GM13976 (cell line): Measurements from ENCODE around the gene DDR2.

Experiments used
- DNase-seq: peaks from one replicate; pipeline ENCODE4 v3.0.0; 2012; ENCODE audit warnings: low spot score
- CTCF ChIP-seq: IDR thresholded peaks from 2 replicates; pipeline ENCODE4 v1.5.1; 2012; ENCODE audit warnings: borderline replicate concordance, mild to moderate bottlenecking; ENCODE audit not compliant: insufficient read depth; ENCODE audit errors: extremely low read depth, missing control alignments, control extremely low read depth
- in situ Hi-C: fragments of 300-500 bp; cut with MboI; formaldehyde crosslinking; loops from one replicate; pipeline ENCODE4 v1.12.0; 2022; ENCODE audit warnings: low sequenced_read_pairs, mixed read lengths, inconsistent platforms; ENCODE audit not compliant: unreplicated experiment

DDR2 gene

DNA sequence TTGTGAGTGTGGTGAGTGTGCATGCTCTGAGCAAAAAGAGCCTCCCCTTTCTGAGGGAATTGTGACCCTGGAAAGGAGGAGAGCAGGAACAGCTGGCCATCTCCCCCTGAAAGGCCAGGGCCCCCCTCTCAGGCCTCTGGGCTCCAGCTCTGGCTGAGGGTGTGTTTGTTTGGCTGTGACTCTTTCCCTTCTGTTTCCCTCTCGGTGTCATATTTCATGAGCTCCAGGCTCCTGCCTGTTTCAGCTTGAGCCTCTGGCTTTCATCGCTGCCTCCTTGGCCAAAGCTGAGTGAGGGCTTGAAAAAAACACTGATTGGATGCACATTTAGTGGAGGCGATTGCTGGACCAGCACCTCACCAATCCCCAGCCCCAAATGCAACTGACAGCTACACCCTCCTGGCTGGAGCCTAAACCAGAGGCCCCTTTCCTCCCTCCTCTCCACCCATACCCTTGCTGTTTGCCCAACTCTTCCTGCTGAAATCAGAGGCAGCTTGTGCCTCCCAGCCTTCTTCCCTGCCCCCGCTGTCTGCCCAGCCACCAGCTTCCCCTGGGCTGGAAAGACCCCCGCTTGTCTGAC, 64.1 kb downstream of the DDR2 start:
- no peak for DNase-seq
- no peak for TF ChIP-seq CTCF
- in situ Hi-C loops = no loop called here

GRCh38 chr1:162697140-162697895, 65.1 kb downstream of the DDR2 start:
- DNase-seq = no peak
- in situ Hi-C loops = no loop called here
- no peak for TF ChIP-seq CTCF

DNA sequence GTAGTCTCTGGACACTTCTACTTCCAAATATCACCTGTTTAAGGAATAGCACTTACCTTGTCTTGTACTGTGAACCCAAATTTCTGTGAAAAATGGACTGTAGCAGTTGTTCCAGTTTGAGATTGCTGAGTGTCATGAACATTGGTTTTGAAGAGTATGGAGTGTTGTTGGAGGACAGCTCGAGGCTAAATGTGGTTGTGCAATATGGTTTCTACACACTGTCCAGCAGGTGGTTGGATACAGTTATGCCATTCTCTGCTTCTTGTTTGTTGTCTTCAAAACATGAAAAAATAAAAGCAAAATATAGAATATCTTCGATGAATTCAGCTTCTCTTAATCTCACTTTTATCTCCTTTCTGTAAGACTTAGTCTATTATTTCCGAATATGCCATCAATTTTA, 67.1 kb downstream of the DDR2 start:
- no peak for TF ChIP-seq CTCF
- in situ Hi-C loops = no loop called here
- DNase-seq = no peak

DNA sequence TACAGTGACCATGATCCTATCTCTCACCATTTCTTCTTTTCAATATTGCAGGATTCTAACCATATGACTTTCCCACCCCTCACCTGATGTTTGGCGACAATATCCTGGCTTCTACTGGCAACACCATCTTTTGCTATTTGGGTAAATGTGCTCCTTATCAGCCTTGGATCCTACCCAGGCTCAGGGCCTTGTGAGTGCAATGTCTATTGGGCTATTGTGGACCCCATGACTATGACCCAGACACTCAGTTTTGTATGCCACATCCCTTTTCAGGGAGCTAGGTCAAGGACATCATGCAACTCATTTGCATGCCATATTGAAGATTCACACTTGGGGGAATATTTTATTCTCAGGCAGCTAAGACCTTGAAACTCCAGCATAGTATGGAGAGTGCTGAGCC, 67.9 kb downstream of the DDR2 start:
- in situ Hi-C loops = no loop called here
- DNase-seq = no peak
- no peak for TF ChIP-seq CTCF

DNA sequence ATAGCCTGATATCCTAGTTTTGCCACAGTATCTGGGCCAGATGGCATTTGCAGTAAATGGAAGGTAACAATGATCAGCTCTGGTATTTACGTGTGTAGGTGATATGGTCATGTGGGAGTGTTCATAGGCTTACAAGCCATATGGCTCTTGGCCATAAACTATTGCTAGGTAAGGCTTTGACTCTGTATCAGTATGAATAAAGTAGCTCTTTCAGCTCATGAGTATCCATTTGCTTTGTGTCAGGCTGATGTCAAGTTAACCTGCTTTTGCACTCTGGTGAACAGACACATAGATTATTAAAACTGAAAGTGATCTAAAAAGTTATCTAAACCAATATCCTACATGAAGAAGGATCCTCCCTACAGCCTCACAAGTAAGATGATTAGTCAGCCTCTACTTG, 69.0 kb downstream of the DDR2 start:
- no peak for TF ChIP-seq CTCF
- in situ Hi-C loops = no loop called here
- peak; percentile 16 for DNase-seq

GRCh38 chr1:162702628-162703027, 70.4 kb downstream of the DDR2 start:
- DNase-seq = no peak
- no peak for TF ChIP-seq CTCF
- in situ Hi-C loops = no loop called here
